Naive thymus-derived CD4-positive, alpha-beta T cell (primary cell): Measurements from ENCODE around the gene MAN1C1. TPM values are rescaled to one million over a fixed set of nuclear protein-coding genes. Genes with fewer than 3 reads are reported as not detected.

Experiments
- ATAC-seq: fragments of 150-1000 bp; cut with Tn5 transposase; 2 replicates; pipeline ENCODE4 v1.10.0; 2021; ENCODE audit warnings: mild to moderate bottlenecking, moderate library complexity
- CTCF ChIA-PET: fragments of 350-600 bp; sonication (Branson Sonifier 250); formaldehyde crosslinking; loops from one replicate; lab custom pipeline; 2021; ENCODE audit warnings: antibody characterized with exemption; lab: Charles Lee
- POLR2A ChIA-PET: fragments of 350-600 bp; sonication (Branson Sonifier 250); formaldehyde crosslinking; loops from one replicate; lab custom pipeline; 2021; ENCODE audit warnings: antibody characterized with exemption, inconsistent platforms; lab: Charles Lee
- DNase-seq, 9 donors: peaks; one replicate each; pipeline versions ENCODE4 v3.0.0 to v3.0.0-alpha.2; 2020 to 2022; ENCODE audit warnings: mixed read lengths in 1 of 9
- H3K27ac ChIP-seq: one replicate; pipeline ENCODE4 v1.7.0; 2013; ENCODE audit warnings: mild to moderate bottlenecking, low read depth, low read length, moderate library complexity
- H3K27me3 ChIP-seq, 2 donors: one replicate each; pipeline ENCODE4 v1.7.0; 2013; ENCODE audit warnings: low read length in 2 of 2, mild to moderate bottlenecking in 2 of 2, moderate library complexity in 2 of 2; ENCODE audit not compliant: control insufficient read depth in 2 of 2, insufficient read depth in 2 of 2
- H3K36me3 ChIP-seq, 3 experiments: 1 replicate in 2 of 3; 2 replicates in 1 of 3; pipeline ENCODE4 v1.7.0; 2013; ENCODE audit warnings: low read length in 3 of 3, mild to moderate bottlenecking in 3 of 3, moderate library complexity in 1 of 3; ENCODE audit not compliant: insufficient read depth in 3 of 3, control insufficient read depth in 2 of 3
- H3K4me1 ChIP-seq, 2 donors: one replicate each; pipeline ENCODE4 v1.7.0; 2013; ENCODE audit warnings: low read length in 2 of 2, mild to moderate bottlenecking in 2 of 2, moderate library complexity in 1 of 2; ENCODE audit not compliant: control insufficient read depth in 2 of 2, insufficient read depth in 2 of 2
- H3K4me3 ChIP-seq: 2 replicates; pipeline ENCODE4 v1.7.0; 2013; ENCODE audit warnings: mild to moderate bottlenecking, low read length
- H3K9me3 ChIP-seq, 3 experiments: 1 replicate in 2 of 3; 2 replicates in 1 of 3; pipeline ENCODE4 v1.7.0; 2013; ENCODE audit warnings: low read length in 3 of 3; ENCODE audit not compliant: control insufficient read depth in 2 of 3
- H3K27ac Mint-ChIP-seq, 9 donors: one replicate each; pipeline ENCODE4 v1.8.0; 2020 to 2022; ENCODE audit warnings: mixed read lengths in 9 of 9, mild to moderate bottlenecking in 8 of 9, moderate library complexity in 5 of 9, inconsistent platforms in 2 of 9
- H3K27me3 Mint-ChIP-seq, 5 donors: one replicate each; pipeline ENCODE4 v1.8.0; 2021 to 2022; ENCODE audit warnings: mixed read lengths in 5 of 5, mild to moderate bottlenecking in 1 of 5
- H3K36me3 Mint-ChIP-seq, 5 donors: one replicate each; pipeline ENCODE4 v1.8.0; 2020 to 2022; ENCODE audit warnings: mixed read lengths in 5 of 5, mild to moderate bottlenecking in 3 of 5, inconsistent platforms in 1 of 5
- H3K4me1 Mint-ChIP-seq, 7 donors: one replicate each; pipeline ENCODE4 v1.8.0; 2020 to 2022; ENCODE audit warnings: mixed read lengths in 7 of 7, mild to moderate bottlenecking in 3 of 7, inconsistent platforms in 1 of 7
- H3K4me3 Mint-ChIP-seq, 10 donors: one replicate each; pipeline ENCODE4 v1.8.0; 2020 to 2022; ENCODE audit warnings: mild to moderate bottlenecking in 10 of 10, mixed read lengths in 10 of 10, moderate library complexity in 6 of 10, inconsistent platforms in 2 of 10
- H3K9me3 Mint-ChIP-seq, 11 donors: one replicate each; pipeline ENCODE4 v1.8.0; 2020 to 2022; ENCODE audit warnings: mixed read lengths in 11 of 11, mild to moderate bottlenecking in 4 of 11, inconsistent platforms in 1 of 11, moderate library complexity in 1 of 11
- intact Hi-C, 2 donors: fragments of 100-400 bp; cut with micrococcal nuclease; formaldehyde crosslinking; loops; one replicate each; pipeline ENCODE4 v1.15.1; 2023
- polyA plus RNA-seq, 2 donors: library from polyadenylated mRNA; unstranded; fragments of 300-500 nt; fragmentation: Illumina TruSeq; gene quantifications; one replicate each; pipeline ENCODE4 v1.2.3, GENCODE V29; 2021
- total RNA-seq, 6 experiments: library from RNA in 5 of 6; stranded (reverse) in 5 of 6; gene quantifications; 1 replicate in 5 of 6; 2 replicates in 1 of 6; pipeline ENCODE4 v1.2.3 and lab custom pipeline; 2021 to 2026

Gene MAN1C1
- total and polyA plus RNA-seq, 7 experiments from 2014 or later = 16.0 to 85.5 (median 61.0) TPM

GRCh38 chr1:25711555-25712298, 95.1 kb downstream of the MAN1C1 start:
- Mint-ChIP-seq H3K4me3 (peak overlapping the region; percentile 20 to 76 (median 72)), H3K27me3 (peaks cover 0 to 12% (median 0%) of the 10 kb centered on the region in 5 donors), H3K4me1 (peaks cover 28 to 94% (median 78%) of the 10 kb centered on the region in 7 donors), H3K27ac (peak overlapping the region in 8 of 9 donors; percentile 64 to 90 (median 84)), H3K36me3 (peaks cover 0 to 13% (median 3%) of the 10 kb centered on the region in 5 donors), H3K9me3 (no peaks in the 10 kb centered on the region)
- intact Hi-C loops = loop anchor here (2.0 to 5.0 kb wide), 2 partner anchors 34 to 35 kb away; no protein-coding TSS in a partner anchor
- peaks cover 8 to 66% of the 10 kb centered on the region in 2 donors for H3K4me1 ChIP-seq
- DNase-seq = peak in 7 of 9 donors; percentile 32 to 55 (median 49)
- ChIA-PET POLR2A (interaction anchor here (0.6 to 2.6 kb wide), 5 partner anchors 9 to 69 kb away, joined by 3 to 9 read pairs (median 4); no protein-coding TSS in a partner anchor), CTCF (interaction anchor here (1.0 kb wide), 1 partner anchor 93 kb away, joined by 3 read pairs; no protein-coding TSS in a partner anchor)
- H3K27ac ChIP-seq = peak overlapping the region; percentile 58
- H3K36me3 ChIP-seq = peaks cover 0 to 8% (median 0%) of the 10 kb centered on the region in 3 experiments
- no peaks in the 10 kb centered on the region for H3K27me3 ChIP-seq
- peak; percentile 93 for ATAC-seq
- H3K9me3 ChIP-seq = no peaks in the 10 kb centered on the region
- no peak overlapping the region for H3K4me3 ChIP-seq

- DNase-seq = no peak
- no peak for ATAC-seq
- peaks cover 28 to 90% (median 74%) of the 10 kb centered on the region in 7 donors for H3K4me1 Mint-ChIP-seq
- H3K27ac Mint-ChIP-seq = peak overlapping the region in 8 of 9 donors; percentile 64 to 90 (median 84)
- peaks cover 0 to 12% (median 3%) of the 10 kb centered on the region in 5 donors for H3K36me3 Mint-ChIP-seq
- H3K9me3 ChIP-seq = no peaks in the 10 kb centered on the region
- ChIA-PET CTCF (interaction anchor here (1.0 kb wide), 1 partner anchor 94 kb away, joined by 3 read pairs; no protein-coding TSS in a partner anchor), POLR2A (interaction anchor here (1.0 to 2.6 kb wide), 5 partner anchors 9 to 147 kb away, joined by 4 to 9 read pairs (median 4); no protein-coding TSS in a partner anchor)
- no peaks in the 10 kb centered on the region for H3K9me3 Mint-ChIP-seq
- H3K27me3 ChIP-seq = no peaks in the 10 kb centered on the region
- intact Hi-C loops = loop anchor here in 1 of 2 donors (5.0 kb wide), 1 partner anchor 35 kb away; no protein-coding TSS in a partner anchor
- peak overlapping the region; percentile 58 for H3K27ac ChIP-seq
- H3K4me3 ChIP-seq = no peak overlapping the region
- H3K27me3 Mint-ChIP-seq = peaks cover 0 to 9% (median 0%) of the 10 kb centered on the region in 5 donors
- H3K36me3 ChIP-seq = peaks cover 0 to 6% (median 0%) of the 10 kb centered on the region in 3 experiments
- H3K4me3 Mint-ChIP-seq = peak overlapping the region in 9 of 10 donors; percentile 34 to 76 (median 73)
- H3K4me1 ChIP-seq = peaks cover 8 to 60% of the 10 kb centered on the region in 2 donors
Measured at GRCh38 chr1:25712299-25712970, 95.8 kb downstream of the MAN1C1 start.

- Mint-ChIP-seq H3K4me1 (peaks cover 23 to 89% (median 79%) of the 10 kb centered on the region in 7 donors), H3K36me3 (peaks cover 7 to 18% (median 11%) of the 10 kb centered on the region in 5 donors), H3K27me3 (peaks cover 0 to 17% (median 0%) of the 10 kb centered on the region in 5 donors), H3K27ac (peak overlapping the region in 8 of 9 donors; percentile 45 to 84 (median 73)), H3K9me3 (peaks cover 0 to 6% (median 0%) of the 10 kb centered on the region in 11 donors), H3K4me3 (peak overlapping the region in 3 of 10 donors; percentile 20 to 76 (median 26))
- CTCF ChIA-PET = interaction anchor here (0.7 to 1.1 kb wide), 2 partner anchors 37 to 89 kb away, joined by 3 read pairs; no protein-coding TSS in a partner anchor
- no peak overlapping the region for H3K4me3 ChIP-seq
- DNase-seq (no peak), ATAC-seq (no peak)
- POLR2A ChIA-PET = interaction anchor here (1.0 to 2.6 kb wide), 6 partner anchors 14 to 45 kb away, joined by 3 to 7 read pairs (median 4); no protein-coding TSS in a partner anchor
- H3K4me1 ChIP-seq = peaks cover 8 to 51% of the 10 kb centered on the region in 2 donors
- intact Hi-C loops = loop anchor here in 1 of 2 donors (5.0 kb wide), 1 partner anchor 37 kb away; no protein-coding TSS in a partner anchor
- H3K9me3 ChIP-seq = no peaks in the 10 kb centered on the region
- no peak overlapping the region for H3K27ac ChIP-seq
- peaks cover 0 to 6% (median 0%) of the 10 kb centered on the region in 3 experiments for H3K36me3 ChIP-seq
- H3K27me3 ChIP-seq = no peaks in the 10 kb centered on the region
Measured at GRCh38 chr1:25713961-25714360, 97.4 kb downstream of the MAN1C1 start.

GRCh38 chr1:25714372-25714931, 97.9 kb downstream of the MAN1C1 start:
- DNase-seq = no peak
- no peak overlapping the region for H3K27ac ChIP-seq
- Mint-ChIP-seq H3K36me3 (peaks cover 7 to 18% (median 11%) of the 10 kb centered on the region in 5 donors), H3K27me3 (peaks cover 0 to 17% (median 0%) of the 10 kb centered on the region in 5 donors), H3K4me1 (peaks cover 23 to 85% (median 78%) of the 10 kb centered on the region in 7 donors), H3K27ac (peak overlapping the region in 8 of 9 donors; percentile 11 to 84 (median 66)), H3K4me3 (peak overlapping the region in 3 of 10 donors; percentile 8 to 76 (median 26)), H3K9me3 (peaks cover 0 to 6% (median 0%) of the 10 kb centered on the region in 11 donors)
- intact Hi-C loops = loop anchor here in 1 of 2 donors (5.0 kb wide), 1 partner anchor 37 kb away; no protein-coding TSS in a partner anchor
- H3K4me1 ChIP-seq = peaks cover 8 to 51% of the 10 kb centered on the region in 2 donors
- ChIA-PET POLR2A (interaction anchor here (1.0 to 2.2 kb wide), 5 partner anchors 13 to 45 kb away, joined by 3 to 7 read pairs (median 4); no protein-coding TSS in a partner anchor), CTCF (interaction anchor here (0.6 to 1.1 kb wide), 5 partner anchors 12 to 1580 kb away, joined by 3 read pairs; no protein-coding TSS in a partner anchor)
- ATAC-seq = no peak
- H3K9me3 ChIP-seq = no peaks in the 10 kb centered on the region
- H3K36me3 ChIP-seq = peaks cover 0 to 6% (median 0%) of the 10 kb centered on the region in 3 experiments
- H3K27me3 ChIP-seq = no peaks in the 10 kb centered on the region
- no peak overlapping the region for H3K4me3 ChIP-seq

- Mint-ChIP-seq H3K9me3 (peaks cover 0 to 6% (median 0%) of the 10 kb centered on the region in 11 donors), H3K27ac (peak overlapping the region in 8 of 9 donors; percentile 45 to 84 (median 58)), H3K4me1 (peaks cover 18 to 80% (median 73%) of the 10 kb centered on the region in 7 donors), H3K27me3 (peaks cover 0 to 21% (median 0%) of the 10 kb centered on the region in 5 donors), H3K36me3 (peaks cover 11 to 21% (median 16%) of the 10 kb centered on the region in 5 donors), H3K4me3 (no peak overlapping the region)
- H3K4me1 ChIP-seq = peaks cover 8 to 46% of the 10 kb centered on the region in 2 donors
- CTCF ChIA-PET = interaction anchor here (1.1 kb wide), 1 partner anchor 102 kb away, joined by 3 read pairs; no protein-coding TSS in a partner anchor
- intact Hi-C loops = no loop called here
- no peak for ATAC-seq
- H3K4me3 ChIP-seq = no peak overlapping the region
- peak overlapping the region; percentile 3 for H3K27ac ChIP-seq
- no peaks in the 10 kb centered on the region for H3K9me3 ChIP-seq
- POLR2A ChIA-PET = interaction anchor here (1.2 to 1.5 kb wide), 2 partner anchors 60 to 87 kb away, joined by 3 to 4 read pairs; no protein-coding TSS in a partner anchor
- DNase-seq = no peak
- no peaks in the 10 kb centered on the region for H3K27me3 ChIP-seq
- H3K36me3 ChIP-seq = peaks cover 0 to 6% (median 0%) of the 10 kb centered on the region in 3 experiments
Measured at GRCh38 chr1:25715888-25716287, 99.3 kb downstream of the MAN1C1 start.
